ENCODE data around the gene PRPF39. TPM values are rescaled to one million over a fixed set of nuclear protein-coding genes. Genes with fewer than 3 reads are reported as not detected.

PRPF39 gene
- total RNA-seq, 2 donors from 2014 or later, result 30.3 to 47.1 TPM

DNA sequence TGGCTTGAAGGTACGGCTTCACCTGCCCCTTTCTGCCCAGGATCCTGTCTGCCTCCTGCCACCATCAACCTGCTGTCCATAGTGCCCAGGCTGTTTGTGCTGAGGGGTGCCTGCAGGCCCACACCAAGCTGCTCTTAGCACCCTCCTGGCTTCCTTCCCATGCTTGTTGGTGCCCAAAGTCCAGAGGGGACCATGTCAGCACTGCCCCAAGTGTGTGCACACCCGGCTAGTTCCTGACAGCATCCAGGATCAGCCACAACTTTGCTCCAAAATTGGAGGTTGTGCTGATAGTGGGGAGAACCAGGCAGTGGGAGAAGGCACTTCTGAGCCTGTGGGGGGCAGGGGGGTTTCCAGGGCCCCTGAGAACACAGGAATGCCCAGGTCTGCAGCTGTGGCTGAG, 44.5 kb upstream of the PRPF39 start:
- WGBS, result 92% methylated on average over 2 of the region's 2 CpGs
- no peak overlapping the region for H3K27ac ChIP-seq
- DNase-seq (ENCODE audit: low spot score), result no peak
- H3K27me3 ChIP-seq (replicated peaks; ENCODE audit: insufficient read depth), result no peaks in the 10 kb centered on the region
- intact Hi-C loops (cut with DNase I), result no loop called here
- TF ChIP-seq POLR2AphosphoS5 (IDR thresholded peaks at IDR 0.05) (no peak), POLR2A (IDR thresholded peaks at IDR 0.05) (no peak)
- TF ChIP-seq, protein P1, sequence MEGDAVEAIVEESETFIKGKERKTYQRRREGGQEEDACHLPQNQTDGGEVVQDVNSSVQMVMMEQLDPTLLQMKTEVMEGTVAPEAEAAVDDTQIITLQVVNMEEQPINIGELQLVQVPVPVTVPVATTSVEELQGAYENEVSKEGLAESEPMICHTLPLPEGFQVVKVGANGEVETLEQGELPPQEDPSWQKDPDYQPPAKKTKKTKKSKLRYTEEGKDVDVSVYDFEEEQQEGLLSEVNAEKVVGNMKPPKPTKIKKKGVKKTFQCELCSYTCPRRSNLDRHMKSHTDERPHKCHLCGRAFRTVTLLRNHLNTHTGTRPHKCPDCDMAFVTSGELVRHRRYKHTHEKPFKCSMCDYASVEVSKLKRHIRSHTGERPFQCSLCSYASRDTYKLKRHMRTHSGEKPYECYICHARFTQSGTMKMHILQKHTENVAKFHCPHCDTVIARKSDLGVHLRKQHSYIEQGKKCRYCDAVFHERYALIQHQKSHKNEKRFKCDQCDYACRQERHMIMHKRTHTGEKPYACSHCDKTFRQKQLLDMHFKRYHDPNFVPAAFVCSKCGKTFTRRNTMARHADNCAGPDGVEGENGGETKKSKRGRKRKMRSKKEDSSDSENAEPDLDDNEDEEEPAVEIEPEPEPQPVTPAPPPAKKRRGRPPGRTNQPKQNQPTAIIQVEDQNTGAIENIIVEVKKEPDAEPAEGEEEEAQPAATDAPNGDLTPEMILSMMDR (IDR thresholded peaks at IDR 0.05), result no peak
- H3K9me3 ChIP-seq, result no peaks in the 10 kb centered on the region
- no peaks in the 10 kb centered on the region for H3K4me1 ChIP-seq (replicated peaks)
- H3K4me3 ChIP-seq, result no peak overlapping the region
- peaks cover 0 to 7% of the 10 kb centered on the region in 2 donors for H3K36me3 ChIP-seq

DNA sequence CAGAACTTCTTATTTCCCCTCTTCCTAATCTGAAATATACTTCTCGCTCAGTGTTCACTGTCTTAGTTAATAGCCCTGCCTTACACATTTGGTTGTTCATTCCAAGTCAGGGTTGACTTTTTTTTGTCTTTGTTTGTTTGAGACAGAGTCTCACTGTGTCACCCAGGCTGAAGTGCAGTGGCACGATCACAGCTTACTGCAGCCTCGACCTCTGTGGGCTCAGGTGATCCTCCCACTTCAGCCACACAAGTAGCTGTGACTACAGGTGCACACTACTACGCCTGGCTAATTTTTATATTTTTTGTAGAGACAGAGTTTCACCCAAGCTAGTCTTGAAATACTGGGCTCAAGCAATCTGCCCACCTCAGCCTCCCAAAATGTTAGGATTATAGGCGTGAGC, 42.3 kb upstream of the PRPF39 start:
- TF ChIP-seq, protein P1 (IDR thresholded peaks at IDR 0.05), result no peak
- TF ChIP-seq POLR2A (IDR thresholded peaks at IDR 0.05) (no peak), POLR2AphosphoS5 (IDR thresholded peaks at IDR 0.05) (no peak)
- Histone ChIP-seq H3K4me3 (no peak overlapping the region), H3K4me1 (replicated peaks) (no peaks in the 10 kb centered on the region), H3K27ac (no peak overlapping the region), H3K9me3 (no peaks in the 10 kb centered on the region), H3K27me3 (replicated peaks; ENCODE audit: insufficient read depth) (no peaks in the 10 kb centered on the region), H3K36me3 (peaks cover 0 to 7% of the 10 kb centered on the region in 2 donors)
- intact Hi-C loops (cut with DNase I), result no loop called here
- 95% methylated on average over 5 of the region's 5 CpGs for WGBS
- no peak for DNase-seq (ENCODE audit: low spot score)

DNA sequence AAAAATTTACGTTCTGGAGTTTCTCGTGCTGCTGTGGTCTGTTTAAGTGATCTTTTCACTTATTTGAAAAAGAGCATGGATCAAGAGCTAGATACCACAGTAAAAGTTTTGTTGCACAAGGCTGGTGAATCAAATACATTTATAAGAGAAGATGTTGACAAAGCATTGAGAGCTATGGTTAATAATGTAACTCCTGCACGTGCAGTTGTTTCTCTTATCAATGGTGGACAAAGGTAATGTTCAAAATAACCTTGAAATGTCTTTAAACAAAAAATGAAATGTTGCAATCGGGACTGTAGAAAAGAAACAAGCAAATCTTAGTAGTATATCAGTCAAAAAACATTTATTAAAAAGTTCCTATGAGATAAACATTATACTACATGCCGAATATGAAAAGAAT, 39.3 kb upstream of the PRPF39 start:
- no peak for TF ChIP-seq POLR2A (IDR thresholded peaks at IDR 0.05)
- TF ChIP-seq POLR2AphosphoS5 (IDR thresholded peaks at IDR 0.05), result no peak
- TF ChIP-seq, protein P1 (IDR thresholded peaks at IDR 0.05), result no peak

DNA sequence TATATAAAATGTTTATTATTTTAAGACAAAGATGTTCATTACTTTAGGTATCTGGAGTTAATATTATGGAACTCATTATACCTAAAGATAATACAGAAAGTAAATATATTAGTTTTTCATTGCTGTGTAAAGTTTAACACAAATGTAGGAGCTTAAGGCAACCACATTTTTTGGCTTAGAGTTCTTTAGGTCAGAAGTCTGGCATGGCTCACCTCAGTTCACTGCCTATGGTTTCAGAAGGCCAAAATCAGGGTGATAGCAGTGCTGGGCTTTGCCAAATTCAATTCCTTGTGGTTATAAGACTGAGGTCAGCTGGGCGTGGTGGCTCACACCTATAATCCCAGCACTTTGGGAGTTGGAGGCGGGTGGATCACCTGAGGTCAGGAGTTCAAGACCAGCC, 35.5 kb upstream of the PRPF39 start:
- intact Hi-C loops (cut with DNase I), result no loop called here
- 95% methylated on average over 2 of the region's 2 CpGs for WGBS

More for the DNA sequence above, 39.3 kb upstream of the PRPF39 start:
- Histone ChIP-seq H3K9me3 (no peaks in the 10 kb centered on the region), H3K4me3 (no peak overlapping the region), H3K36me3 (no peaks in the 10 kb centered on the region), H3K27ac (no peak overlapping the region), H3K27me3 (replicated peaks; ENCODE audit: insufficient read depth) (no peaks in the 10 kb centered on the region), H3K4me1 (replicated peaks) (no peaks in the 10 kb centered on the region)
- WGBS, result 91% methylated on average over 5 of the region's 5 CpGs
- no peak for DNase-seq (ENCODE audit: low spot score)
- intact Hi-C loops (cut with DNase I), result no loop called here

DNA sequence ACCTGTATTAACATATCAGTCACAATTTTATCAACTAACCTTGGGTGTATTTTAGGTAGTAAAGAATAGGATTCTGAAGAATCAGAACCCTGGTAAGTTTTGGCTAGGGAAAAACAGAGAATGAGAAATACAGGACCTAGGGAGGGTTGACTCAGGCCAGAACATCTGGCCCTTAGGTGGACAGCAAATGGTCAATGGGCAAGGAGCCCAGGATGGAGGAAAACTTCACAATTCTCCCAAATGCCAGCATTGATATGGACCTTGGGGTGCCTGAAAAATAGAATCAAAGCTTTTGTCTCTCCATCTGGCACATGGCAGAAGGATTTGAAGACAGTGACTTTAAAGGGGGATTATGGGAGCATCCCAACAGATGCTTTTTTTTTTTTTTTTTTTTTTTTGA, 32.7 kb upstream of the PRPF39 start:
- Histone ChIP-seq H3K27me3 (replicated peaks; ENCODE audit: insufficient read depth) (no peaks in the 10 kb centered on the region), H3K4me1 (replicated peaks) (no peaks in the 10 kb centered on the region), H3K9me3 (no peaks in the 10 kb centered on the region), H3K4me3 (no peak overlapping the region), H3K36me3 (no peaks in the 10 kb centered on the region), H3K27ac (no peak overlapping the region)
- intact Hi-C loops (cut with DNase I), result no loop called here
- TF ChIP-seq POLR2A (IDR thresholded peaks at IDR 0.05), result no peak
- TF ChIP-seq POLR2AphosphoS5 (IDR thresholded peaks at IDR 0.05), result no peak
- TF ChIP-seq, protein P1 (IDR thresholded peaks at IDR 0.05), result no peak
- no peak for DNase-seq (ENCODE audit: low spot score)

More for the DNA sequence above, 35.5 kb upstream of the PRPF39 start:
- H3K4me3 ChIP-seq, result no peak overlapping the region
- DNase-seq (ENCODE audit: low spot score), result no peak
- no peaks in the 10 kb centered on the region for H3K4me1 ChIP-seq (replicated peaks)
- no peak overlapping the region for H3K27ac ChIP-seq
- H3K9me3 ChIP-seq, result no peaks in the 10 kb centered on the region
- TF ChIP-seq, protein P1 (IDR thresholded peaks at IDR 0.05), result no peak
- TF ChIP-seq POLR2A (IDR thresholded peaks at IDR 0.05) (no peak), POLR2AphosphoS5 (IDR thresholded peaks at IDR 0.05) (no peak)
- no peaks in the 10 kb centered on the region for H3K36me3 ChIP-seq
- H3K27me3 ChIP-seq (replicated peaks; ENCODE audit: insufficient read depth), result no peaks in the 10 kb centered on the region

Data from prostate gland (tissue), 2 donors.